Central memory CD8-positive, alpha-beta T cell (primary cell): ENCODE data around the gene C15orf40.
"Not testable (repeated sequence)": the region's sequence is repeated elsewhere in the genome, so short reads cannot be mapped to it uniquely, and the experiment has no call there.

Experiments used
- ATAC-seq: fragments of 150-1000 bp; cut with Tn5 transposase; replicated peaks from 2 replicates; pipeline ENCODE4 v1.10.0; 2022; ENCODE audit warnings: mild to moderate bottlenecking, moderate FRiP score, moderate number of reproducible peaks; ENCODE audit not compliant: poor library complexity, severe bottlenecking; ENCODE audit errors: extremely low read depth
- DNase-seq, 2 donors: peaks; one replicate each; pipeline ENCODE4 v3.0.0; 2021; ENCODE audit warnings: low spot score in 2 of 2
- H3K27ac Mint-ChIP-seq: one replicate; pipeline ENCODE4 v1.8.0; 2022; ENCODE audit warnings: low read depth, mild to moderate bottlenecking, moderate library complexity, mixed read lengths
- H3K27me3 Mint-ChIP-seq: one replicate; pipeline ENCODE4 v1.8.0; 2022; ENCODE audit warnings: mixed read lengths
- H3K36me3 Mint-ChIP-seq: one replicate; pipeline ENCODE4 v1.8.0; 2022; ENCODE audit warnings: mild to moderate bottlenecking, moderate library complexity, mixed read lengths; ENCODE audit not compliant: insufficient read depth
- H3K4me1 Mint-ChIP-seq: one replicate; pipeline ENCODE4 v1.8.0; 2022; ENCODE audit warnings: mixed read lengths
- H3K4me3 Mint-ChIP-seq: one replicate; pipeline ENCODE4 v1.8.0; 2022; ENCODE audit warnings: mild to moderate bottlenecking, moderate library complexity, mixed read lengths
- H3K9me3 Mint-ChIP-seq: one replicate; pipeline ENCODE4 v1.8.0; 2022; ENCODE audit warnings: mixed read lengths

Gene C15orf40

DNA sequence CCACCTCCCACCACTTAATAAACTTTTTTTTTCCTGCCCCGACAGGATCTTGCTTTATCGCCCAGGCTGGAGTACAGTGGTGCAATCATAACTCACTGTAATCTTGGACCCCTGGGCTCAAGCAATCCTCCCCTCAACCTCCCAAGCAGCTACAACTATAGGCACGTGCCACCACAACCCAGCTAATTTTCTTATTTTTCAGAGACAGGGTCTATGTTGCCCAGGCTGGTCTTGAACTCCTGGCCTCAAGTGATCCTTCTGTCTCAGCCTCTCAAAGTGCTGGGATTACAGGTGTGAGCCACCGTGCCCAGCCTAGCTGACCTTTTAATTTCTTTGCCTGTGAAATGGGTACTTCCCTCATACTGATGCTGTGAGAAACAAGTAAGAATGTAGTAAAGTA lies 3.9 kb upstream of the C15orf40 start:
- no peak for DNase-seq
- Mint-ChIP-seq H3K4me1 (peaks cover 35% of the 10 kb centered on the region), H3K36me3 (peaks cover 33% of the 10 kb centered on the region), H3K4me3 (no peak overlapping the region), H3K9me3 (no peaks in the 10 kb centered on the region), H3K27ac (peak overlapping the region; percentile 10), H3K27me3 (no peaks in the 10 kb centered on the region)
- no peak for ATAC-seq

DNA sequence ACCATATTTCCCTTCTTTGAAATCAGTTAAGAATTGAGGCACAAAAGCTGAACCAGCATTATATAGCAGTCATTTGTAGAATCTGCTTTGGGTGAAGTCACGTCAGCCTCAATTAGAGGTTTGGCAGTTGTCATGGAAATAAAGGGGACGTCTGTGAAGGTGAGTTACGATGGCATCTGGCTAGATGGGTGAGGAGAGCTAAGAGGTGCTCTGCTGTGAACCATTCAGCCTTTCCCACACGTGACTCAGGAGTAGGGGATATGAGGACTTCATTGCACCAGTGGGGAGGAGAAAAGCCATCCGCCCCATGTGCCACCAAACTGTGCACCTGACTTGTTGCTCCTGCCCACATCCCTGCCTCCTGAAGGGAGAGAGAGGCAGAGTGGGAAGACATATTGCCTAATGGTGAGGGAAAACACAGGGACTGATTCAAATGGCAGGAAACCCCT lies 2.8 kb upstream of the C15orf40 start:
- H3K27me3 Mint-ChIP-seq: no peaks in the 10 kb centered on the region
- DNase-seq (no peak), ATAC-seq (no peak)
- no peak overlapping the region for H3K4me3 Mint-ChIP-seq
- H3K4me1 Mint-ChIP-seq: peaks cover 39% of the 10 kb centered on the region
- peak overlapping the region; percentile 42 for H3K27ac Mint-ChIP-seq
- peaks cover 26% of the 10 kb centered on the region for H3K36me3 Mint-ChIP-seq
- no peaks in the 10 kb centered on the region for H3K9me3 Mint-ChIP-seq

DNA sequence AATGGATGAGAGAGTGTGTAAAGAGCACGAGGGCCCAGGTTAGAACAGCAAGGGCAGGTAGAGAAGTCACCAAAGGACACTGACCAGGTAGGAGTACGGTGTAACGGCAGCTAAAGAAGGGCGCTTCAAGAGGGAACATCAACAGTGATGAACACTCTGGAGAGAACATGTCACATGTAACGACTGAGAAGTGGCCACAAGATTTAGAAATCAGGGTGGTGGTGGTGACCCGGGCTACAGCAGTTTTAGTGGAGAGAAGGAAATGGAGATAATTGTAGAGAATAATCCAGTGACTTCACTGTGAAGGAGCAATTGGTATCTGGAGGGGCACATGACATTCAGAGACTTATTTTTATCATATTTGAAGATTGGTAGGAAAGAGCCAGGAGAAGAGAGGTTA lies 1.2 kb upstream of the C15orf40 start:
- Mint-ChIP-seq H3K27ac (peak overlapping the region; percentile 60), H3K27me3 (no peaks in the 10 kb centered on the region), H3K4me3 (peak overlapping the region; percentile 88), H3K4me1 (peaks cover 39% of the 10 kb centered on the region), H3K9me3 (no peaks in the 10 kb centered on the region), H3K36me3 (peaks cover 23% of the 10 kb centered on the region)
- DNase-seq (no peak), ATAC-seq (no peak)

DNA sequence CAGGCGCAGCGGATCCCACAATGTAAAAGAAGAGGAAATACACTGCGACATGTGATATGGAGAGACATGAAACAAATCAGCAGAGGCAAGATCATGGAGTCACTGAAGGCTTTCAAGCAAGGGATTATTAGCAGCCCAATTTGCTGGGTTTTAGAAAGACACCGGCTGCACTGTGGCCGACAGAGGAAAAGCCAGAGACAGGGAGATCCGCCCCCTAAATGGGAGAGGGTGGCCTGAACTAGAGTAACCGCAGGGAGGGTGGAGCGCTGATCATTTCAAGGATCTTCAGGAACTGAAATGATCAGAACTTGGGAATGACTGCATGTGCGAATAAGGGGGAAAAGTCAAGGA lies 612 bp upstream of the C15orf40 start:
- Mint-ChIP-seq H3K27ac (peak overlapping the region; percentile 60), H3K9me3 (no peaks in the 10 kb centered on the region), H3K36me3 (peaks cover 24% of the 10 kb centered on the region), H3K27me3 (no peaks in the 10 kb centered on the region), H3K4me3 (peak overlapping the region; percentile 88), H3K4me1 (peaks cover 42% of the 10 kb centered on the region)
- DNase-seq: no peak
- no peak for ATAC-seq

DNA sequence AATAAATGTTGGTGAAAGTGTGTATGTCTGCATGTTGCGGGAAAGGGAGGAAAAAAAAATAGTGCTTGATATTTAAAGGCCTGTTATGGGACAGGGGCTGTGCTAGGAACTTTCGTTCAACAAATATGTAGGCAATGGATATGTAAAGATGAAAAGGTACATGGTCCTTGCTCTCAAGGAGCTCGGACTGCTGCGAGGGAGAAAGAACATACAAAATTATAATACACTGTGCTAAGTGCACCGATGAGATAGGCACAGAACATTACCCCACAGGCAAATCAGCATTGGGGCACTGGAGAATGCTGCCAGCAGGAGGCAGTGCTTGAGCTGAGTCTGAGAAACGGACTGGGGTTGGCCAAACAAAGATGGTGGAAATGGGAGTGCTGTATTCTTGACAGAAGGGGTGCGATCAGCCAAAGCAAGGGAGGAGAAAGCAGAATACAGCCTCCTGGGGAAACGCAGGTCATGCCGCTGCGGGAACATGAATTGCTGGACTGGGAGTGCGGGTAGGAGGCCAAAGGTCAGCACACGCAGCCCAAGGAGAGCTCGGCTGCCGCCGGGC lies 649 bp downstream of the C15orf40 start:
- peaks cover 45% of the 10 kb centered on the region for H3K4me1 Mint-ChIP-seq
- DNase-seq: peak; percentile 47 to 58

DNA sequence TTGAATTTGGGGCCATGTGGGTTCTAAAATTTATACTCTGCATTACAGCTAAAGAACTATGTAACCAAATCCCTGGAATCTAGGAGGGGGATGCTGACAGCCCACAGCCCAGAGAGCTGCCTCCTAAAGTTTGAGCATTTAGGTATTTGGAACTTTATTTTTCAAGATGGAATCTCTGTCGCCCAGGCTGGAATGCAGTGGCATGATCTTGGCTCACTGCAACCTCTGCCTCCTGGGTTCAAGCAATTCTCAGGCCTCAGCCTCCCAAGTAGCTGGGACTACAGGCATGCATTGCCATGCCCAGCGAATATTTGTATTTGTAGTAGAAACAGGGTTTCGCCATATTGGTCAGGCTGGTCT lies 10.8 kb downstream of the C15orf40 start:
- peak overlapping the region; percentile 42 for H3K27ac Mint-ChIP-seq

More for the DNA sequence above, 649 bp downstream of the C15orf40 start:
- H3K36me3 Mint-ChIP-seq: peaks cover 22% of the 10 kb centered on the region
- H3K27me3 Mint-ChIP-seq: no peaks in the 10 kb centered on the region
- peak overlapping the region; percentile 88 for H3K4me3 Mint-ChIP-seq
- H3K27ac Mint-ChIP-seq: peak overlapping the region; percentile 60
- no peaks in the 10 kb centered on the region for H3K9me3 Mint-ChIP-seq
- ATAC-seq: peak; percentile 78

DNA sequence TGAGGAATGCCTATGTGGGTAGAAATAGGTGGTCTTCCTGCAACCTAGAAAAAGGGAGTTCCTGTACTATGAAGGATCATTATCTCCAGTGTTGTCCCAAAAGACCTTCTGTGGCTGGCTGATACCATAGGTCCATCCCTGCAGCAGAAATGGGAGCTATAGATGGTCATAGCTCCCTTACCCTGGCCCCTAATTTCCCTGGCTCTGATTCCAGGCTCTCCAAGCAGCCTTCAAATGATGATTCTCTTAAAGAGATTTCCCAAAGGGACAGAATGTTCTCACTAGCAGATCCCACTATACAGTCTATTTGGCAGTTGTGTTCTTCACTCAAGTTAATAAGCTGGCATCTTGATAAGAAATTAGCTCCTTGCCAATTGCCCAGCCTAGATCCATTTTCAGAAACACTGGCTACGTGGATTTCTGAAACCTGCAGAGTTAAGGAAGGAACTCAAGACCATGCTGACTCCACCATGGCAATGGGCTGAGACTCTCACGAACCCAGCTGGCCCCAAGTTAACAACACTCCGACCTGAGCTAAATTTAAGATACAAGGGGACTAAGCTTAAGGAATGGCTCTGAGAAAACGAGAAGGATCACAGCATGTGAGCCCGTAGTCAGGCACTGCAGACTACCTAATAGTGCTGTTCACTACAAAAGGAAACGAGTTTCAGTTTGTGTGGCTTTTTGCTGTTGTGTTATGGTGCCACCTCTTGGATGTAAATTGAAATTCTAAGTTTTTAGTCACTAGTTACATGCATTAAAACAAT lies 11.4 kb downstream of the C15orf40 start:
- no peaks in the 10 kb centered on the region for H3K9me3 Mint-ChIP-seq
- H3K4me1 Mint-ChIP-seq: peaks cover 9% of the 10 kb centered on the region
- peak overlapping the region; percentile 42 for H3K27ac Mint-ChIP-seq
- peak overlapping the region; percentile 69 for H3K4me3 Mint-ChIP-seq
- ATAC-seq (peak; percentile 77), DNase-seq (peak in 1 of 2 donors; percentile 27)
- H3K27me3 Mint-ChIP-seq: no peaks in the 10 kb centered on the region
- H3K36me3 Mint-ChIP-seq: peaks cover under 1% of the 10 kb centered on the region

More for the DNA sequence above, 10.8 kb downstream of the C15orf40 start:
- not testable (repeated sequence) for H3K9me3 Mint-ChIP-seq, H3K36me3 Mint-ChIP-seq, ATAC-seq, H3K4me1 Mint-ChIP-seq, H3K27me3 Mint-ChIP-seq, DNase-seq
- H3K4me3 Mint-ChIP-seq: peak overlapping the region; percentile 69

DNA sequence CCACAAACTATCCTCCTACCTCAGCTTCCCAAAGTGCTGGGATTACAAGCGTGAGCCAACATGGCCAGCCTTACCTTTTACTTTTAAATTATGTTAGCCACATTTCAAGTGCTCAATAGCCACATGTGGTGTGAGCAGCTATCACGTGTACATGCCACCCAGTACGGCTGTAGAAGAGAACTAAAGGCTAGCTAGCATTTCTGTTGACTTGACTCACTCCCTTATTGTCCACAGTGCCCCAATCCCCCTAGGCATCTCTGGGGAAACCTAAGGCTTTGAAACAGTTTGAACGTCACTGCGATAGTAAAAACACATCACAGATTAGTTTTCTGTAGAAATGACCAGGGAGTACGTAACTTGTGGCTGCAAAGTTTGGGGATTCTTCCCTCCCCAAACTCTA lies 12.0 kb downstream of the C15orf40 start:
- ATAC-seq: no peak
- Mint-ChIP-seq H3K36me3 (no peaks in the 10 kb centered on the region), H3K9me3 (no peaks in the 10 kb centered on the region), H3K4me1 (peaks cover 9% of the 10 kb centered on the region), H3K4me3 (no peak overlapping the region), H3K27me3 (no peaks in the 10 kb centered on the region), H3K27ac (no peak overlapping the region)
- no peak for DNase-seq

DNA sequence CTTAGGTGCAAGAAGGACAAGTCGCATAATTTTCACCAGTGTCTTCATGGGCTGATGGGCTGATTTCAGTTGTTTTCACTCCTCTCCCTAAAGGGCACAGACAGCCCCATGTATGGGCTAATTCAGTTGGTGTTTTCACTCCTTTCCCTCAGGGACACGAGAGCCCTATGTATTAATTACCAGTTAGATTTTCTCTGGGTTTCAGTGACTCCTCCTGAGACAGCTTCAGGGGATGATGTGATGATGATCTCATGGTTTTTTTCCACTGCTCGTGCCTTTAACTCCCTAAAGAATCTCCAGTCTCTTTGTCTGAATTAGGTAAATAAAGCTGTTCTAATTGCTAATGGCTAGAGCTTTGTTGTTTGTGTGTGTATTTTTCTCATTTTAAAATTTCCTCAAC lies 15.5 kb downstream of the C15orf40 start:
- no peak for DNase-seq
- ATAC-seq: no peak
- Mint-ChIP-seq H3K27ac (no peak overlapping the region), H3K9me3 (no peaks in the 10 kb centered on the region), H3K27me3 (no peaks in the 10 kb centered on the region), H3K36me3 (peaks cover 4% of the 10 kb centered on the region), H3K4me3 (no peak overlapping the region), H3K4me1 (peaks cover 15% of the 10 kb centered on the region)

DNA sequence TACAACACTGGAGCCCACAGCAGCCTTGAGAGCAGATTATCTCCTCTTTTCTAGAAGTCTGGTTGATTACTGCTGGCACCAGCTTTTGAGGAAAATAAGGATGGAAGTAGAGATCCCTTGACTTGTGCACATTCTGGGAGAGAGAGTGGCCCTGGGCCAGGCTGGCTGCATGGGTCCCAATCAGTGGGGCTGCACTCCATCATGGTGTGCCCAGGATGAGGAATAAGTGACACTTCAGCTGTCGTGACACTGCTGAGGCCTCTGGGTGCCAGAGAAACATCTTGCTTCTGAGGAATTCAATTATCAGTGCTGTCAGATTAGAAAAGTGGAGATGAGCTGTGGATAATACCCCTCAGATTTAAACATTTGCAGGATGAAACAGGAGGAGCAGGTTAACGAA lies 16.4 kb downstream of the C15orf40 start:
- no peak overlapping the region for H3K27ac Mint-ChIP-seq
- no peaks in the 10 kb centered on the region for H3K9me3 Mint-ChIP-seq
- peaks cover 10% of the 10 kb centered on the region for H3K4me1 Mint-ChIP-seq
- peaks cover 9% of the 10 kb centered on the region for H3K36me3 Mint-ChIP-seq
- ATAC-seq: no peak
- no peaks in the 10 kb centered on the region for H3K27me3 Mint-ChIP-seq
- DNase-seq: no peak
- no peak overlapping the region for H3K4me3 Mint-ChIP-seq

DNA sequence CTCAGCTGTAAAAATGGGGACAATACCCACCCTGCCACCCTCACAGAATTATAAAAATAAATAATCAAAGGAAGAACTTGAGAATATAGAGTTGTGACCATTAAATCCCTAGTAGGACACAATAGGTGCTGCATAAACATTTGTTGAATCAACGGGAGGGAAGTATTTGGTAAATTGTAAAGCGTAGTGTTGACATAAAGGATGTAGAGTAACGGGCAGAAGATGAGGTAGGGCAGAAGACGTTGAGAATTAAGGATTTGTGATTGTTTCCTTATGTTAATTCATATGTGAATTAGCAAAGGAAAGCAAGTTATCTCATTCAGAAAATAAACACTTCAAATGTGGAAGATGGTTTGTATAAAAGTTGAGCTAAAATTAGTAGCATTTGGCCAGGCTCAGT lies 18.3 kb downstream of the C15orf40 start:
- Mint-ChIP-seq H3K4me1 (peaks cover 10% of the 10 kb centered on the region), H3K36me3 (peaks cover 19% of the 10 kb centered on the region), H3K27me3 (no peaks in the 10 kb centered on the region), H3K27ac (no peak overlapping the region), H3K9me3 (no peaks in the 10 kb centered on the region), H3K4me3 (no peak overlapping the region)
- ATAC-seq (no peak), DNase-seq (no peak)

DNA sequence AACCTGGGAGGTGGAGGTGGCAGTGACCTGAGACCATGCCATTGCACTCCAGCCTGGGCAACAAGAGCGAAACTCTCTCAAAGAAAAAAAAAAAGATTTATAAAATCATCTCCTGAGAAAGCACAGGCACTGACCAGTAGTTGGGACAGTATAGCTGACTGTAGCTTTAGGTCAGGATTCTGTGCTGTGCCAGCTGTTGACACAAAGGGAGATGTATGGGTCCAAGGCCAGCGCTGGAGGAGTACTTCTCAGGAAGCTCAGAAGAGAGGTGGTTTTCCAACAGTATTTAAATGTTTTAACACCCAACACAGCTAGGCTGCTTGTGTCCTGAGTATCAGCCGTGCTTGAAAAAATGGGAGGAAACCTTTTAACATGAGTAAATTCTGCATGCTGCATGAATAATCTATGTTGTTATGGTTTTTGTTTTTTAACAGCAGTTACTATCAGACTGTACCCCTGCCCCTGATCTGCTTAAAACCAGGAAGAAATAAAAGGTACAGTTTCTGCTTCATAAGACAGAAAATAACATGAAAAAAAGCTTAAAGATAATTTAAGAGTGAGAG lies 18.9 kb downstream of the C15orf40 start:
- no peak overlapping the region for H3K27ac Mint-ChIP-seq
- no peak overlapping the region for H3K4me3 Mint-ChIP-seq
- H3K4me1 Mint-ChIP-seq: peaks cover 10% of the 10 kb centered on the region
- DNase-seq: no peak
- no peak for ATAC-seq
- no peaks in the 10 kb centered on the region for H3K27me3 Mint-ChIP-seq
- H3K36me3 Mint-ChIP-seq: peaks cover 22% of the 10 kb centered on the region
- H3K9me3 Mint-ChIP-seq: no peaks in the 10 kb centered on the region

DNA sequence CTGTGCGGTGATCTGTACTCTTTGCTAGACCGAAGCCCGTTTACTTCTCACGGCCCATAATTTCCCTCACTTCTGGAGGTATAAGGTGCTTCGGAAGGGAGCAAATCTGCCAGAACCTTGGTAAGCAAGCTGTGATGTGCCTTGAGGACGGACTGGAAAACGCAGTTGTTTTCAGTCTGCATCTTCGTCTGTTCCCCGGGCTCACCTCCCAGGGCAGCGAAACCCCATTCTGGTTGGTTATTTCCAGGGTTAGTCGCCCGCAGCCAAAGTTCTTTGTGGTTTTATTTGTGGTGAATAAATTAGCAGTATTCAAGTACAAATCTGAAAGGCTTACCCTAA lies 25.0 kb downstream of the C15orf40 start:
- H3K27ac Mint-ChIP-seq: peak overlapping the region; percentile 89
- peak overlapping the region; percentile 99 for H3K4me3 Mint-ChIP-seq
- H3K27me3 Mint-ChIP-seq: no peaks in the 10 kb centered on the region
- ATAC-seq: peak; percentile 47
- no peaks in the 10 kb centered on the region for H3K9me3 Mint-ChIP-seq
- no peak for DNase-seq
- H3K4me1 Mint-ChIP-seq: peaks cover 25% of the 10 kb centered on the region
- peaks cover 36% of the 10 kb centered on the region for H3K36me3 Mint-ChIP-seq
